Right lobe of liver (tissue), 6 donors: Measurements from ENCODE around the gene TPRG1L. TPM values are rescaled to one million over a fixed set of nuclear protein-coding genes. Genes with fewer than 3 reads are reported as not detected.
A peak's percentile ranks its signal among the peaks of the same experiment; 100 is the strongest.

ENCODE experiments used
- ATAC-seq, 4 donors: fragments of 200-7000 bp; cut with Tn5 transposase; one replicate each; pipeline ENCODE4 v1.9.1; 2020; ENCODE audit warnings: mild to moderate bottlenecking in 4 of 4, moderate library complexity in 4 of 4
- DNase-seq, 3 donors: peaks; one replicate each; pipeline ENCODE4 v3.0.0-alpha.2; 2020
- H3K27ac ChIP-seq, 3 donors: fragments of 200-600 bp; one replicate each; pipeline ENCODE4 v1.8.0; 2022
- H3K27me3 ChIP-seq, 2 donors: fragments of 200-600 bp; one replicate each; pipeline ENCODE4 v1.8.0; 2022
- H3K36me3 ChIP-seq, 4 donors: fragments of 200-600 bp; sonication (generic) in 1 of 4; one replicate each; pipeline versions ENCODE4 v1.5.1 to v1.8.0; 2017 to 2022; ENCODE audit warnings: control low read depth in 1 of 4
- H3K4me1 ChIP-seq, 4 donors: fragments of 200-600 bp; sonication (generic) in 1 of 4; one replicate each; pipeline versions ENCODE4 v1.5.1 to v1.8.0; 2017 to 2022; ENCODE audit warnings: control low read depth in 1 of 4
- H3K4me3 ChIP-seq, 3 donors: fragments of 200-600 bp; one replicate each; pipeline ENCODE4 v1.8.0; 2022
- H3K9me3 ChIP-seq, 4 donors: fragments of 200-600 bp; sonication (generic) in 1 of 4; one replicate each; pipeline versions ENCODE4 v1.5.1 to v1.8.0; 2017 to 2022; ENCODE audit warnings: control low read depth in 1 of 4
- POLR2A ChIP-seq: fragments of 450-650 bp; IDR thresholded peaks from one replicate; pipeline ENCODE4 v1.6.1; 2017; ENCODE audit warnings: antibody characterized with exemption, mild to moderate bottlenecking
- WGBS: methylation state at CpG from one replicate; pipeline ENCODE4 v1.1.6; 2018; ENCODE audit warnings: low coverage, low lambda C conversion rate; ENCODE audit not compliant: insufficient coverage; ENCODE audit errors: missing lambda C conversion rate; 5-methylcytosine and 5-hydroxymethylcytosine counted together
- intact Hi-C, 2 donors: fragments of 100-400 bp; cut with DNase I; formaldehyde crosslinking; loops; one replicate each; pipeline versions ENCODE4 v1.11.2 to v1.14.1; 2022
- total RNA-seq, 6 experiments: library from RNA; depleted of rRNA in 2 of 6; stranded (reverse); fragments of >200 nt in 2 of 6; fragmentation: NEBNext Ultra II Directional in 3 of 6; extraction: Animal tissue kit (Norgen Biotek cat#: 25700) in 3 of 6; gene quantifications; one replicate each; pipeline versions ENCODE4 v1.1.0 to v1.2.4, GENCODE V29; 2016 to 2023
- TF ChIP-seq, protein P1 (sequence below), 4 donors: fragments of 200-600 bp in 3 of 4; fragments of 450-650 bp in 1 of 4; IDR thresholded peaks; one replicate each; pipeline versions ENCODE4 v1.5.1 to v1.8.0; 2016 to 2022; ENCODE audit warnings: antibody characterized with exemption in 4 of 4, mild to moderate bottlenecking in 2 of 4
- donor health status: DM: no; HTN: yes; CAD: no.
- donor health status: DM: no; HTN: no; CAD: no.
- donor health status: DM: no; HTN: no; CAD: no.
- donor health status: DM: no; HTN: yes; CAD: no.
- donor health status: DM: no; HTN: yes; CAD: no.

Gene TPRG1L
- total RNA-seq, 6 experiments from 2014 or later, result 42.5 to 54.6 (median 53.4) TPM

DNA sequence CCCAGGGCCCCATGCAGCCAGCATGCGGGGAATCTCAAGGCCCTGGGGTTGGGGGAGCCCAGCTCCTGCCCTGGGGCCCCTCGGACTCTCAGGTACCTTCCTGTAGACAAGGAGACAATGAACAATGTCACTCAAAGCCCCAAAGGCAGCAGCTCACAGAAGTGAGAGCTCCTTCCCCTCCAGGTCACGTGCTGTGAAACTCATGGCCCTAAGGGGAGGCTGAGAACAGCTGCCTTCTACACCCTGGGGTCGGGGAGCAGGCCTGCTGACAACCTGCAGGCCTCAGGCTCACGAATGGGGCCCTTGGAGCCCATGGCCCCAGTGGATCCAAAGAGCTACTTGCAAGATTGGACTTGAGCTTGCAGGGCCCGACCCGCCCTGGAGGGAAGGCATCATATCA is 16.7 kb upstream of the TPRG1L start:
- TF ChIP-seq, protein P1, sequence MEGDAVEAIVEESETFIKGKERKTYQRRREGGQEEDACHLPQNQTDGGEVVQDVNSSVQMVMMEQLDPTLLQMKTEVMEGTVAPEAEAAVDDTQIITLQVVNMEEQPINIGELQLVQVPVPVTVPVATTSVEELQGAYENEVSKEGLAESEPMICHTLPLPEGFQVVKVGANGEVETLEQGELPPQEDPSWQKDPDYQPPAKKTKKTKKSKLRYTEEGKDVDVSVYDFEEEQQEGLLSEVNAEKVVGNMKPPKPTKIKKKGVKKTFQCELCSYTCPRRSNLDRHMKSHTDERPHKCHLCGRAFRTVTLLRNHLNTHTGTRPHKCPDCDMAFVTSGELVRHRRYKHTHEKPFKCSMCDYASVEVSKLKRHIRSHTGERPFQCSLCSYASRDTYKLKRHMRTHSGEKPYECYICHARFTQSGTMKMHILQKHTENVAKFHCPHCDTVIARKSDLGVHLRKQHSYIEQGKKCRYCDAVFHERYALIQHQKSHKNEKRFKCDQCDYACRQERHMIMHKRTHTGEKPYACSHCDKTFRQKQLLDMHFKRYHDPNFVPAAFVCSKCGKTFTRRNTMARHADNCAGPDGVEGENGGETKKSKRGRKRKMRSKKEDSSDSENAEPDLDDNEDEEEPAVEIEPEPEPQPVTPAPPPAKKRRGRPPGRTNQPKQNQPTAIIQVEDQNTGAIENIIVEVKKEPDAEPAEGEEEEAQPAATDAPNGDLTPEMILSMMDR (IDR thresholded peaks at IDR 0.05), result no peak
- no peak for TF ChIP-seq POLR2A
- Histone ChIP-seq H3K27ac (no peak overlapping the region), H3K36me3 (no peaks in the 10 kb centered on the region), H3K9me3 (no peaks in the 10 kb centered on the region), H3K4me3 (no peak overlapping the region), H3K27me3 (peaks cover 0 to 12% of the 10 kb centered on the region in 2 donors), H3K4me1 (peaks cover 0 to 9% (median 0%) of the 10 kb centered on the region in 4 donors)
- WGBS, result no CpG with 5 or more reads among the region's 7 CpGs
- no peak for DNase-seq
- intact Hi-C loops, result no loop called here
- ATAC-seq, result no peak

DNA sequence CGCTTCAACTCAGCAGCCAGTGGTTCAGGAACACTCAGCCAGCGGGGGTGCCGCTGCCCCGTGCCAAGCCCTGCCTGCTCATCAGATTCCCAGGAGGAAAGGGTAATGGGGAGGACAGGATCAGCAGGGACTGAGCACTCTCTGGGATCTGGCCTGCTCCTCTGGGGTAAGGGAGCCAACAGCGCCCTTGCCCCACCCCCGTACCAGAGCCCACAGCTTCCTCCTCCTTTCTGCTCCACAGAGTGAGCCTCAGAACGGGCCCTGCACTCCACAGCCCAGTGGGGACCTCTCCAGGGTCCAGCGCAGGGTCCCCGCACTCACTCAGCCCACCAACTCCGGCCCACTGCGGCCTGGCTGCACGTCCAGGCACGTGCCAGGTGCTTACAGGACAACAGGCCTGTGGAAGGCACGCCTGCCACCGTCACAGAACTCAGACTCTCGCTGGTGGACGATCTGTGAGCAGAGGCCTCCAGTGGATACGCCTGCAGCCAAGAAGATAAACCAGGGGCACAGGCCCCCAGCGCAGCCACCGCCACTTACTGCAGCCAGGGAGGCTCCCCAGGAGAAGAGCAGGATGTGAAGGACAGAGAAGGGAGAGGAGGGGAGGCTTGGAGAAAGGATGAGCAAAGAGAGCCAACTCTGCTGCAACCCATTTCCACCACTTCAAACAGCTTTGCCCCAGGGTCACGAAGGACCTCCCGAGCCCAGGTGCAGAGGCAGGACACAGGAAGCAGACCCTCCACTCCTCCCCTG is 15.6 kb upstream of the TPRG1L start:
- no peak for ATAC-seq
- Histone ChIP-seq H3K4me3 (no peak overlapping the region), H3K27ac (no peak overlapping the region), H3K27me3 (peaks cover 0 to 12% of the 10 kb centered on the region in 2 donors), H3K9me3 (no peaks in the 10 kb centered on the region), H3K36me3 (no peaks in the 10 kb centered on the region), H3K4me1 (peaks cover 0 to 9% (median 0%) of the 10 kb centered on the region in 4 donors)
- intact Hi-C loops, result no loop called here
- 72% methylated on average over 5 of the region's 22 CpGs for WGBS
- no peak for DNase-seq
- TF ChIP-seq POLR2A, result no peak
- TF ChIP-seq, protein P1 (IDR thresholded peaks at IDR 0.05), result no peak

DNA sequence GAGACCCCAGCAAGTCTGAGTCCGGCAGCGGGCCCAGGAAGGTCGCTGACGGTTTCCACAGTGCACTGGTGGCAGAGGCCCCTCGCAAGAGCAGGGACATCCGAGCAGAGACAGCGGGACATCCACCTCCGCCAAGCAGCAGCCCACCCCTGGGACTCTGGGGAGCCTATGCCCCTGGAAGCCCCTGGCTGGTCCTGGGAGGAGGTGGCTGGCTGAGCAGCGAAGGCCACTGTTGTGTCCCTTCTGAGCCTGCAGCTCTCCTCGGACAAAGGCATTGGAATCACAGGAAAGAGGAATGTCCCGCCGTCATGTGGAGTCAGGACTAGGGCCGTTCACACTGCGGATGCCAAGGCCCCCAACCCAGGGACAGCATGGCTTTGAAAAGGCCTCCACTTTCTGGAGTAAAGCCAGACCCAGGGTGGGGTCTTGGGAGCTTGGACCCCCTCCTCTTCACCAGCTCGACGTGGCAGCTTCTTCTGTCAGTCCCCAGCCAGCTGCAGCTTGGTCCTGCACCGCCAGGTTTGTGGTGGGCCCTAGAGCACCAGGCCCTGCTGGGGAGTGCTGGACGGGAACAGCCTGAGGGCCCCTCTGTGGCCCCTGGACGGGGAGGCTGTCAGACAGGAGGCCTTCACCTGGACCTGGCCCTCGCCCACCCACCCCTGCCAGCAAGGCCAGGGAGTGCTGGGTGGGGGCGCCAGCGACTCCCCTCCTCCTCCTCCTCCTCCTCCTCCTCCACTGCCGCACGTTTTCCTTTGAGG is 14.9 kb upstream of the TPRG1L start:
- intact Hi-C loops, result no loop called here
- no peak for ATAC-seq

DNA sequence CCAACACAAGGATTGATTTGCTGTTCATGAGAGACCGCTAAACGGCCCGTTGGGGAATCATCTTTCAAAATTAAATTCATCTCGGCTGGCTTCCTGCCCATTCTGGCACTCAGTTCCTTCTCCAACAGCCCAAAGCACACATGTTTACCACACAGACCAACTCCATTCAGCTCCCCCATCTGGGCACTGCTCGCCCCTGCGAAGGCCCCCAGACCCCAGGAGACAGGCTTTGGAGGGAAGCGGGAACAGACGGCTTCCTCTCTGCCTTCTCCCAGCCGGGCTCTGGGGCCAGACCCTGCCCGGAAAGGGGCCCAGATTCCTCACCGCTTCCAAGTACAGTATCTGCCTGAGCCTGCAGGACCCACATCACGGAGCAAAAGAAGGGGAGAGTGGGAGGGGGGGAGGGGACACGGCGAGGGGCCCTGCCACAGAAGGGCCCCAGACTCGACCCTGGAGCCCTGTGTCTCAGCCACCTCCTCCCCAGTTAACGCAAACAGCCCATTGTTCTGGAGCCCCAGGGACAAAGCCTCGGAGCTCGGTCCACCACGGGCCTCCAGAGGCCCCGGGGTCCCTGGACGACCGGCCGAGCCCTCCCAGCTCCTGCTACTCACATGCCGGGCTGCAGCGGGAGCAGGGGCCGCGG is 14.2 kb upstream of the TPRG1L start:
- 10% methylated on average over 13 of the region's 27 CpGs for WGBS
- Histone ChIP-seq H3K9me3 (no peaks in the 10 kb centered on the region), H3K36me3 (no peaks in the 10 kb centered on the region), H3K4me3 (peak overlapping the region; percentile 26 to 33 (median 31)), H3K27ac (no peak overlapping the region), H3K4me1 (peaks cover 0 to 9% (median 0%) of the 10 kb centered on the region in 4 donors), H3K27me3 (peaks cover 0 to 12% of the 10 kb centered on the region in 2 donors)
- intact Hi-C loops, result no loop called here
- no peak for TF ChIP-seq POLR2A
- TF ChIP-seq, protein P1 (IDR thresholded peaks at IDR 0.05), result no peak
- ATAC-seq (no peak), DNase-seq (no peak)

More for the DNA sequence above, 14.9 kb upstream of the TPRG1L start:
- Histone ChIP-seq H3K27me3 (peaks cover 0 to 12% of the 10 kb centered on the region in 2 donors), H3K4me3 (no peak overlapping the region), H3K4me1 (peaks cover 0 to 9% (median 0%) of the 10 kb centered on the region in 4 donors), H3K36me3 (no peaks in the 10 kb centered on the region), H3K27ac (no peak overlapping the region), H3K9me3 (no peaks in the 10 kb centered on the region)
- no peak for TF ChIP-seq POLR2A
- TF ChIP-seq, protein P1 (IDR thresholded peaks at IDR 0.05), result no peak
- DNase-seq, result no peak
- WGBS, result 27% methylated on average over 3 of the region's 24 CpGs
